ENCODE results near the gene ZC3H12C. TPM values are rescaled to one million over a fixed set of nuclear protein-coding genes. Genes with fewer than 3 reads are reported as not detected.

Gene ZC3H12C
- total RNA-seq, 2 experiments from 2014 or later = not detected

GRCh38 chr11:110182886-110183285, 89.7 kb downstream of the ZC3H12C start:
- H2AFZ ChIP-seq (ENCODE audit: low read length) = no peak overlapping the region
- H4K20me1 ChIP-seq (ENCODE audit: insufficient read depth, low read length) = no peaks in the 10 kb centered on the region
- no peaks in the 10 kb centered on the region for H3K79me2 ChIP-seq (ENCODE audit: insufficient read depth, low read depth, low read length)
- no peaks in the 10 kb centered on the region for H3K9me2 ChIP-seq (ENCODE audit: insufficient read depth, low read length)
- no peak overlapping the region for H3K27ac ChIP-seq (ENCODE audit: low read depth, low read length, poor library complexity, severe bottlenecking)
- ChIA-PET POLR2A (no interaction called here), CTCF (ENCODE audit: unreplicated experiment) (no interaction called here)
- H3K4me3 ChIP-seq (ENCODE audit: low read depth, low read length, poor library complexity, severe bottlenecking) = no peak overlapping the region
- no TSS peak for BruUV-seq (replicated peaks)
- no peak for TF ChIP-seq EZH2phosphoT487 (IDR thresholded peaks at IDR 0.05; ENCODE audit: borderline replicate concordance, low read depth, low read length)
- TF ChIP-seq CTCF (conservative IDR thresholded peaks at IDR 0.05; ENCODE audit: low read length) = no peak
- no peak overlapping the region for H3K4me2 ChIP-seq (ENCODE audit: low read length)
- DNase-seq (ENCODE audit: low spot score) = no peak
- no peaks in the 10 kb centered on the region for H3K9me3 ChIP-seq (ENCODE audit: low read length)
- H3K4me1 ChIP-seq (ENCODE audit: insufficient read depth, low read length, poor library complexity, severe bottlenecking) = no peaks in the 10 kb centered on the region
- intact Hi-C loops (cut with micrococcal nuclease; ENCODE audit: unreplicated experiment) = no loop called here
- H3K36me3 ChIP-seq (ENCODE audit: insufficient read depth, low read length) = no peaks in the 10 kb centered on the region

DNA sequence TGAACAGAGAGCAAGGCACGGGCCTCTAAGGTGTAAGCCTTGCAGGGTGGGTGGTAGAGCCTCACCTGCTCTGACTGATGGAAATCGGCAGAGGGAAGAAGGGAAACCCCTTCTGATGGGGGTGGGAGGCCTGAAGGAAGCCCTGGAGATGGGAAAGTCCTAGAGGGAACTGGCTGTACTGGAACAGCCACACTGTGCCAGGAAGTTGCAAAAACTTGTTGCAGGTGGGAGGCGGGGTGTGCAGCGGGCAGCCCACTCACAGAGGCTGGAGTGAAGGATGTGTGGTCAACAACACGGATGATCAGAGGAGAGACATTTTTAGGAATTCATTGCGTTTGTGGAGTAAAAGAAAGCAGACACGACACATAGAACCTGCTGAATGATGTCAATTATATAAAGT, 91.3 kb downstream of the ZC3H12C start:
- POLR2A ChIA-PET = no interaction called here
- Histone ChIP-seq H3K27ac (ENCODE audit: low read depth, low read length, poor library complexity, severe bottlenecking) (no peak overlapping the region), H3K9me3 (ENCODE audit: low read length) (no peaks in the 10 kb centered on the region), H3K4me1 (ENCODE audit: insufficient read depth, low read length, poor library complexity, severe bottlenecking) (no peaks in the 10 kb centered on the region), H2AFZ (ENCODE audit: low read length) (no peak overlapping the region), H3K79me2 (ENCODE audit: insufficient read depth, low read depth, low read length) (no peaks in the 10 kb centered on the region), H3K9me2 (ENCODE audit: insufficient read depth, low read length) (no peaks in the 10 kb centered on the region), H3K4me2 (ENCODE audit: low read length) (no peak overlapping the region), H4K20me1 (ENCODE audit: insufficient read depth, low read length) (no peaks in the 10 kb centered on the region), H3K4me3 (ENCODE audit: low read depth, low read length, poor library complexity, severe bottlenecking) (no peak overlapping the region), H3K36me3 (ENCODE audit: insufficient read depth, low read length) (no peaks in the 10 kb centered on the region)
- intact Hi-C loops (cut with micrococcal nuclease; ENCODE audit: unreplicated experiment) = no loop called here
- CTCF ChIA-PET (ENCODE audit: unreplicated experiment) = no interaction called here
- BruUV-seq (replicated peaks) = no TSS peak
- no peak for DNase-seq (ENCODE audit: low spot score)
- TF ChIP-seq CTCF (conservative IDR thresholded peaks at IDR 0.05; ENCODE audit: low read length) (no peak), EZH2phosphoT487 (IDR thresholded peaks at IDR 0.05; ENCODE audit: borderline replicate concordance, low read depth, low read length) (no peak)

- no peaks in the 10 kb centered on the region for H3K9me2 ChIP-seq (ENCODE audit: insufficient read depth, low read length)
- POLR2A ChIA-PET = no interaction called here
- no TSS peak for BruUV-seq (replicated peaks)
Observed at GRCh38 chr11:110185121-110185591, 92.0 kb downstream of the ZC3H12C start.

More at GRCh38 chr11:110185121-110185591, 92.0 kb downstream of the ZC3H12C start:
- no peak overlapping the region for H2AFZ ChIP-seq (ENCODE audit: low read length)
- no peak overlapping the region for H3K27ac ChIP-seq (ENCODE audit: low read depth, low read length, poor library complexity, severe bottlenecking)
- no peaks in the 10 kb centered on the region for H3K4me1 ChIP-seq (ENCODE audit: insufficient read depth, low read length, poor library complexity, severe bottlenecking)
- no peaks in the 10 kb centered on the region for H3K9me3 ChIP-seq (ENCODE audit: low read length)
- TF ChIP-seq CTCF (conservative IDR thresholded peaks at IDR 0.05; ENCODE audit: low read length) (no peak), EZH2phosphoT487 (IDR thresholded peaks at IDR 0.05; ENCODE audit: borderline replicate concordance, low read depth, low read length) (no peak)
- CTCF ChIA-PET (ENCODE audit: unreplicated experiment) = no interaction called here
- intact Hi-C loops (cut with micrococcal nuclease; ENCODE audit: unreplicated experiment) = no loop called here
- H3K4me2 ChIP-seq (ENCODE audit: low read length) = no peak overlapping the region
- no peaks in the 10 kb centered on the region for H4K20me1 ChIP-seq (ENCODE audit: insufficient read depth, low read length)
- H3K36me3 ChIP-seq (ENCODE audit: insufficient read depth, low read length) = no peaks in the 10 kb centered on the region
- H3K4me3 ChIP-seq (ENCODE audit: low read depth, low read length, poor library complexity, severe bottlenecking) = no peak overlapping the region
- DNase-seq (ENCODE audit: low spot score) = no peak
- no peaks in the 10 kb centered on the region for H3K79me2 ChIP-seq (ENCODE audit: insufficient read depth, low read depth, low read length)
